Astrocyte (in vitro differentiated cells and primary cell): ENCODE measurements around the gene SEC11A.

ENCODE experiments used
- EZH2 ChIP-seq: IDR thresholded peaks from 2 replicates; pipeline ENCODE4 v1.6.1; 2012; ENCODE audit warnings: mild to moderate bottlenecking, low read length, inconsistent platforms; ENCODE audit not compliant: insufficient read depth
- TF ChIP-seq, protein P1 (sequence below): IDR thresholded peaks from 2 replicates; pipeline ENCODE4 v1.5.1; 2011; ENCODE audit warnings: low read depth, mild to moderate bottlenecking, inconsistent platforms, low read length, moderate library complexity; ENCODE audit not compliant: insufficient read depth

DNA sequence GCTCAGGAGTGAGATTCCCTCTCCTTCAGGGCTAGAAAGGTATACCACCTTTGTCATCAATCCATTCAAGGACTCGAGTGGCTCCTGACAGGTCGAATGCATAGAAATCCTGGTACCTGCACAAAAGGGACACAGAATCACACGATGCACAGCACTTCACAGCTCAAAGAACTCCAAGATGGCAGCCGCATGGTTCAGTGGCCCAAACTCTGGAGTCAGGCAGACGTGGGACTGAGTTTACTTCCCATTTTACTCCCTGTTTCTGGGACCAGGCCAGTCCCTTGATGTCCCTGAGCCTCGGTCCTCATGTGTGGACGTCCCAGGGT is 62.4 kb downstream of the SEC11A start:
- TF ChIP-seq, protein P1, sequence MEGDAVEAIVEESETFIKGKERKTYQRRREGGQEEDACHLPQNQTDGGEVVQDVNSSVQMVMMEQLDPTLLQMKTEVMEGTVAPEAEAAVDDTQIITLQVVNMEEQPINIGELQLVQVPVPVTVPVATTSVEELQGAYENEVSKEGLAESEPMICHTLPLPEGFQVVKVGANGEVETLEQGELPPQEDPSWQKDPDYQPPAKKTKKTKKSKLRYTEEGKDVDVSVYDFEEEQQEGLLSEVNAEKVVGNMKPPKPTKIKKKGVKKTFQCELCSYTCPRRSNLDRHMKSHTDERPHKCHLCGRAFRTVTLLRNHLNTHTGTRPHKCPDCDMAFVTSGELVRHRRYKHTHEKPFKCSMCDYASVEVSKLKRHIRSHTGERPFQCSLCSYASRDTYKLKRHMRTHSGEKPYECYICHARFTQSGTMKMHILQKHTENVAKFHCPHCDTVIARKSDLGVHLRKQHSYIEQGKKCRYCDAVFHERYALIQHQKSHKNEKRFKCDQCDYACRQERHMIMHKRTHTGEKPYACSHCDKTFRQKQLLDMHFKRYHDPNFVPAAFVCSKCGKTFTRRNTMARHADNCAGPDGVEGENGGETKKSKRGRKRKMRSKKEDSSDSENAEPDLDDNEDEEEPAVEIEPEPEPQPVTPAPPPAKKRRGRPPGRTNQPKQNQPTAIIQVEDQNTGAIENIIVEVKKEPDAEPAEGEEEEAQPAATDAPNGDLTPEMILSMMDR: no peak
- no peak for TF ChIP-seq EZH2
